Fibroblast of skin of right quadriceps (primary cell): Measurements from ENCODE around the gene NRCAM.
A peak's percentile ranks its signal among the peaks of the same experiment; 100 is the strongest.
"Not testable (repeated sequence)": the region's sequence is repeated elsewhere in the genome, so short reads cannot be mapped to it uniquely, and the experiment has no call there.

Source experiments
- DNase-seq: peaks from one replicate; pipeline ENCODE4 v3.0.0-alpha.2; 2013

Gene NRCAM

DNA sequence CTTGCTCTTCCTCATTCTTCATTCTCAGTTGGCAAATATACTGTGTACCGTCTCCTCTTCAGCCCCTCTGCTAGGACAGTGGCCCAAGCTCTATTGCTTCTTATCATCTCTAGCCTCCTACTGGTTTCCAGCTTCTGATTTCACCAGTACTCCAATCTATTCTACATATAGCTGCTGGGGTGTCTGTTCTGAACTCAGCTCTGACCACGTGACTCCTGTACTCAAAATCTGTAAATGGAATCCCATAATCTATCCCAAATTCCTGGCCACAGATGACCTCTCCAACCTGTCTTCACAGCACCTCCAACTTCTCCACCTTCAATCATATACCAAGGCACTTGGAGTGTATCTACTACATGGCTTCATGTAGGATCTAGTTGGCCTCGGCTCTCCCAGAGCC, 152.9 kb downstream of the NRCAM start:
- no peak for DNase-seq

DNA sequence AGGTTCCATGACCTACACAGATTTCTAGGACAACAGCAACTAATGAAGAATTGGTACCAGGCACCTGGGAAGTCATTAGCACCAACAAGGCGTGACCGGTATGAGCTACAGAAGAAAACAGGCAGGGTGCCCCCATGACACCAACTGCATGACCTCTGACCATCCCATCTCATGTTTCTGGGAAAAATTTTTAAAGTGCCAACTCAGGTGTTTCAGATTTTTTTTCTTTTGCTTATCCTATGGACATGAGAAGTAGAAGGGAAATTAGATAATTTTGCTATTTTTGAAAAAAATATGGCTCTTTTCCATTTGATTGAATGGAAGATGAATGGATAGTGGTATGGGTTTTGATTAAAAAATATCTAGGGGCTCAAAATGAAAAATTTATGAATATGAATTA, 154.8 kb downstream of the NRCAM start:
- DNase-seq: no peak

DNA sequence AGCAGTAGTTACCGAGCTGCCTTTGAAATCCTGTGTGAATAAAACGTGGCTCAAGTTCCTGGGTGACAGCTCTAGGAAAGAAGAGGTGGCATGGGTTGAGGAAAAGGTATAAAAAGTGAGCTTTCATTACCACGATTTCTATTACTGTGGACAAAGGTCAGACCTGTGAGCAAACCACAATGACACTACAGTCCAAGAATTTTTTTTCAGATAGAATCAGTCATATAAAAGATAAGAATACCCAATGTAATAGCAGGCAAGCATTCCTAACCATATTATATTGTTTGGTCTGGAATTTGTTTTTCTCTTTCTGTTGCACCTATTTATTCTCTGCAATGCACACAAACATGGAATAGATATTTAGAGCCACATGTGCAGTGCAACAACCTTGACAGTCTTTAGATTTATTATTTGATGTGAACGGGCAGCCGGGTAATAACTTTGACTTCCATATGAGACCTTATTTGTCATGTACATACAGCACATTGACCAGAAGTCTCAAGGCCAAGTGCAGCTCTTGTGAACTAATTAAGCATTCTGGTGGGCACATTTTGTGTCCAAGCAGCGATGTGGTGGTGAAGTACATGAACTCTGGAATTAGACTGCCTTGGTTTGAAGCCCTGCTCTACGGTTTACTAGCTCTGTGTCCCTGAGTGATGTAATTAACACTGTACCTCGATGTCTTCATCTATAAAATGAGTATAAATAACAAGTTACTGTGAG, 156.8 kb downstream of the NRCAM start:
- peak; percentile 8 for DNase-seq

DNA sequence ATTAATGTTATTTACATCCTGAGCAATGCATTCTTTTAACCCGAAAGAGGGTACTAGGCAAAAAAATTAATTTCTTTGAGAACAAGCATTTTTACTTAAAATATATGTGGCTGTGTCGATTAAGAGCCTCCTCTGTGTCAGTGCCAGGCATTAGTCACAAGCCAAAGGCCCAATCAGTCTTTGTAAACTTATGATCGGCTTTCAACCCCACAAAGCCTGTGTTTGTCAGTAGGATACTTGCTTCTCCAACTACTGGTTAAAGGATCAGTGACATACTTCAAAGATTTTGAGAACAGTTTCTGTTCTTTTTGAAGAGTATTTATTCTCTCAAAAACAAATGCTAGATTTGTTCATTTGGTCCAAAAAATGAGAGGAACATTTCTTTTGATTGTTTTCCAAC, 159.3 kb downstream of the NRCAM start:
- no peak for DNase-seq

DNA sequence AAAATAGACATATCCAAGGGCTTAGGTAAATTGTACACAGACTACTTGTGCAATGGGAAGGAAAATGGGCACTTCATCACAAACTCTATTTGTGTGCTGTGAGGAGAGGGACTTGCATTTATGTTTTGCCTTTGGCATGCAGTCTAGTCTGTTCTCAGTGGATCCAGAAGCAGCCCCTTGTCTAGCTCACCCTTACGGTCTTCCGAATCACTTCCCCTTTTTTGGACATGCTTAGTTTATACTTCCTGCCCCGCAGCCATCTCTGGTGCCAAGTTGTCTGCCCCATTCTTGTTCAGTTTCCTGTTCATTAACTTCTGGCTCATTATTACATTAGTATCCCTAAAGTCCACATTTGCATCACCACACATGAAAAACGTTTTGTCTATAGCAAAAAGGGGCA, 161.6 kb downstream of the NRCAM start:
- DNase-seq: peak; percentile 19

DNA sequence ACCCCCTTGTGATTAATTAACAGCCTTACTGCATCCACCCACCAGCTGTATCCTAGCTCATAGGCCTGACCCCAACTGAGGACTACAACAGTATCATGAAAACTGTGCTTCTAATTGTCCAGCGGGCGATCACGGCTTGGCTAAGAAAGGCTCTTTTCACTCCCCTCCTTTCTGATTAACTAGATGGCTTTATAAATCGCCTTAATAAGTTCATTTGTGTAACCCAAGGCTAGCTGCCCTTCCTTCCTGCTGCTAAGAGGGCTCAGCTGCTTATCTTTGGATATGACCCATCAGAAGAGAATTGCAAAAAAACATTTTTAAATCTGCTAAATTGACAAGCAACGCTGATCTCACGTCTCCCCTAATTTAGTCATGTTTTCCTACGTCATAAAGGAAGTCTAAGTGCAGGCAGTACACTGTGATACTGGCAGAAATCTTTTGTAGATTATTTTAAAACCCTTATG, 163.1 kb downstream of the NRCAM start:
- no peak for DNase-seq

DNA sequence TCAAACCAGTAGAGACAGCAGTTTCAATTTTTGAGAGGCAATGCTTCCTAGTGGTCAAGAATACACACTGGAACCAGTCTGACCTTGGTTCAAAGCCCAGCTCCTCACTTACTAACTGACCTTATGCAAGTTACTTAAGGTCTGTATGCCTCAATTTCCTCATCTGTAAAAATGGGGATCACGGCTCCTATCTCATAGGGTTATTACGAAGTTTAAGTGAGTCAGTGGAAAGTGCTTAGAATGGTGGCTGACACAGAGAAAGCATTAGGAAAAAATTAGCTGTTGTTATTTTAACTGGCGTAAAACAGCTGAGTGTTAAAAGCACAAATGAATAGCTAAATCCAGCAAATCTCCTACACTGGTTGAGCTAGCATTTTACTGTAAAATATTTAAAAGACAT, 163.7 kb downstream of the NRCAM start:
- DNase-seq: no peak

DNA sequence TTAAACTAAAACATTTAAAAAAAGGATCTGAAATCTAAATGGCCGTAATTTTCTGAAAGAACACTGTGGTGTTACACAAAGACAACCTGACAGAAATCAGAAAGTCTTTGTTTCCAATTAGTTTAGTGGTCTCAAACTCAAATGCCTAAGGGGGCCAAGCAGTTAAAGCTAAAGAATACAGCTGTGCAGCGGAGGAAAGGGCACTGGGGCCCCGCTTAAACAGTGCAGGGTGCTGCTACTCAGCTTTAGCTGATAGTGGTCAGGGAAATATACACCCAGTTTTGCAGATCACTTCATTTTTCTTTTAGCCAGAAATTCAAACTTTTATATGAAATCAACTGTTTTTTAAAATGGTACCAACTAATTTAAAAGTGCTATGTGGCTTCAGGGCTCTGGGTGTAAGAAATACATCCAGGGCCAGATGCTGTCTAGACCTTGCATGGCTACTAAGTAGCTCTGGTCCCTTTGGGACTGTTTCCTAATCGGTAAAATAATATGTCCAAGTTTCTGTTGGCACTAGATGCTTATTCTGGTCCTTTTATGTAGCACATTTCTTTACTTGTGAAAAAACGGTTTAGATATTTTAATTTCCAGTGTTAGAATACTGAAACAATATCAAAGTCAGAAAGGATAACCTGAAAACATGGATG, 164.3 kb downstream of the NRCAM start:
- DNase-seq: no peak

DNA sequence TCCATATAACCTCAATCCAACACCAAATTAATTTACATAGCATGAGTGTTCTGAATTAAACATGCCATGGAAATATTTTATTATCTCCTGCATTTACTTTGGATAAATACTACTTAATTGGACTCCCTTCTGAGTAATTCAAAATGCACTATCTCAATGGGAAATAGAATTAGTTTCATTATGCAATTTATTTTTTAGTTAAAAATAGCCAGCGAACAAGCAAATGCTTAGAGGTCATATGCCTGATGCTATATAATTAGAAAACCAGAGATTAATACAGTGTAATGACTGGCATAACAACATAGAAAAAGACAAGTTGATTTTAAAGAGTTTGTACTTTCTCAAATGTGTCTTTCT, 165.1 kb downstream of the NRCAM start:
- DNase-seq: no peak

DNA sequence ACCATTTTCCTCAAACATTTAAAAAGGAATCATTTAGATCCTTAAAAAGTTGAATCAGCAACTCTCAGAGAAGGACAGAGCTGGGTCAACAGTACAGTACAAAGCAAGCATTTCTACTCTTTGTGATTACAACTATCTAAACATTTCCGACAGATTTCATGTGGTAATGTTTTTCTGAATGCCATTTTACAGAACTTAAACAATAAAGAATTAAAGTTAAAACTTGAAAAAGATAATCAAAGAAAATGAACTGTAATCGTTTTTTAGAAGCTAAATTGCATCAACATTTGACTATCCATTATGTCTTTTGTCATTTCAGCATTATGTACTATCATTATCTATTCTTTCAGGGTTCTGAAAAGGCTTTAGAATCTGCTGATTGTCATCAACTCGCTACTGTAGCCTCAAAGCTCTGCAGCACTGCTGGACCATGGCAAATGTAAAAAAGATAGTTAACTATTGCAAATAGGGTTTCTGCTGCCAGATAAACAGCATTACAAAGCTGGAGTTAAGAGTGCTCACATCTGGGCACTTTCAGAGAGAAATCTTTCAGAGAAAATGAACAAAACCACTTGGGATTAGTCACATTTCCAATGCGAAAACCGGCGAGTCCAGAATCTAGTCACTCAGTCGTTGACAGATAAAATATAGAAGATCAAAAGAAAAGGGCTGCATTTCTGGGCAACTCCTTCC, 165.6 kb downstream of the NRCAM start:
- DNase-seq: no peak

DNA sequence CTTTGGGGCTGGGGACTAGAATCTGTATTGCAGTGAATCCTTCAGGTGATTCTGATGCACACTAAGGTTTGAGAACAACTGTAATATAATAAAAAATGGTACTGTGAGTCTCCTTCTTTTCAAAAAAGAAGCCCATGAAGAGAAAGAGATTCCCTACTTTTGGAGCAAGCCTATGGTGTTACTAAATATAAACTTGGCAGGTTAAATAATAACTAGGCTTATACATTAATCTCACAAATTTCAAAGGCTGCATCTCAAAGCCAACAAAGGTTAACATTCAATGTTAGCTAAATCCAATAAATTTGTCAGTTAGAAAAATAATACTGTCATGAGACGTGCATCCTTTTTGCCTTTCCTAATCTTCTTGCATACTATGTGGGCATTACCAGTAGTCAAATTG, 166.4 kb downstream of the NRCAM start:
- DNase-seq: no peak

DNA sequence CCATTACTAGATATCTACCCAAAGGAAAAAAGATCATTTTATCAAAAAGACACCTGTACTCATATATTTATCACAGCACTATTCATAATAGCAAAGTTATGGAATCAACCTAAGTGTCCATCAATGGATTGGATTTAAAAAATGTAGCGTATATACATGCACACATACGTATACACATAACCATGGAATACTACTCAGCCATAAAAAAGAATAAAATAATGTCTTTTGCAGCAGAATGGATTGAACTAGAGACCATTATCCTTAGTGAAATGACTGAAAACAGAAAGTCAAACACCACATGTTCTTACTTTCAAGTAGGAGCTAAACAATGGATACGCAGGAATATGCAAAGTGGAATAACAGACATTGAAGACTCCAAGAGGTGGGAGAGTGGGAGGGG, 168.4 kb downstream of the NRCAM start:
- DNase-seq: no peak

DNA sequence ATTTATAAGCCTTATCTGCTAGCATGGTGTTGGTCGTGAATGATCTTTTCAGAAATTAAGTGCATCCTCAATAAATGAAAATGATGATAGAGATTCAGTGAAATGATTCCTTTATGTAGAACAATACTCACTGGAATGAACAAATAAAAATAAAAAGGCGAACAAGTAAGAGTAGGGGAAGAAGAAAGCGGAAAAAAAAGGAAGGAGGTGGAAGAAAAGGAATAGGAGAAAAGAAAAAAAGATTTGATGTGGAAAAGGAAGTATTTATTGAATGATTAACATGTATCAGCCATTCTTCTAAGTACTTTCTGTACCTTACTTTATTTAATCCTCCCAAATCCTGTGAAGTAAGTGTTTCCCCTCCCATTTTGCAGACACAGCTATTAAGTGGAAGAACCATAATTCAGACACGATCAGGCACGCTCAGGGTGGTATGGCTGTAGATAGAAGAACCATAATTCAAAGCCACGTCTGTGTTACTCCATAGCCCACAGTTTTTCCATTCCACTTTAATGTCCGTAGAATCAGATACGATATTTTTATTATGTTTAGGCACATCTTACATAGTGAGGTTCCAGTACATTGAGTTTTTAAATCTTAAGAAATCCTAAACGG, 169.8 kb downstream of the NRCAM start:
- DNase-seq: no peak

DNA sequence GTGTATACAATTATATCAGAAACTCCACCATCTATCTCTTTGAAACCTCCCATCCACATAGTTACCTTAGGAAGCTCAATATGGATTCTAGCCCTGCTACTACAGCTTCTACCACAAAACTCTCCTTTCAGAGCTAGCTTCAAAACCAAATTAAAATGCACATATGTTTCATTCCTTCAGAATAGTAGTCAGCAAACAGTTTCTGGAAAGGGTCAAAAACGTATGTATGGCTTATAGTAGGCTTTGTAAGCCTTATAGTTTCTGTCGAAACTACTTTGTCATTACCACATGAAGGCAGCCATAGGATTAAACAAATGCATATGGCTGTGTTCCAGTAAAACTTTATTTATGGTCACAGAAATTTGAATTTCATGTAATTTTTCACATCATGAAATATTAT, 170.5 kb downstream of the NRCAM start:
- no peak for DNase-seq

DNA sequence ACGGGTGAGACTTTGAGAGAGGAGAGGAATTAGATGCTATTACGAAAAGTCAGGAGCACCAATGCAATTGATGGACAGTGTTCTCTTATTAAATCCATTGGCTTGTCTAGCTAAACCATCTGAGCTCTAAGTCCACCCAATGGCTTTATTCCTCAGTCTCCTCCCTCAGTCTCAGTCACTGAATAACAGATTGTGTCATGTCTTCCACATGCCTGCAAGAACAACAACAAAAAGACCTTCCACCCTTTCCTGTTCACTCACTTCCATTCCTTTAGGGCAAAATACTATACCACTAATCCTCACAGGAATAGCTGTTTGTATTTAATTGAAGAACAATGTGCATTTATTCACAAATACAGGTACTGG, 171.2 kb downstream of the NRCAM start:
- no peak for DNase-seq

DNA sequence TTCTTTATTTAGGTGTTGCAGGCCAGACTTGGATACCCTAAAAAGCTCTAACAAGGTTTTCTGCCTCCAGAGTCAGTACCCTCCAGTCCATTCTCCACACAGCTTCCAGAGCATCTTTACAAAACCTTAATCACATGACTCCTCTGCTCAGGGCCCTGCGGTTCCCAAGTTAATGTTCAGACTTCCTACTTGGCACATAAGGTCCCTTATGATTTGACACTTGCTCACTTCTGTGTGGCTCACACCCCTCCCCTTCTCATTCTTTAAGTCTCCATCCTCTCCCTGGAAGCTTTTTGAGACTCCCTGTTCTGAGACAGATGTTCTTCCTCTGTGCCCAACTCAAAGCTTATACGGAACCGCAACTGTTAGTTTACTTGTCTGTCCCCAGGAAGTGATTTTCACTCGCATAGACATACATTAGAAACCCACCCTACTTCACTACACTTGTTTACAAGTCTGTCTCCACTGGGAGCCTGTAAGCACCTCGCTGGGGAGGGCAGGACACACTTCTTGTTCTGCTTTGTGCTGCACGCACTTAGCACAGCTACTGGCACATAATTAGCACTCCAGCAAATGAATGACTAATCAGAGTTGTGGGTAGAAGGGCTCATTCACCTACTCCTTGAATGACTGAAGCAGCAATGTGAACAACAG, 171.8 kb downstream of the NRCAM start:
- no peak for DNase-seq

DNA sequence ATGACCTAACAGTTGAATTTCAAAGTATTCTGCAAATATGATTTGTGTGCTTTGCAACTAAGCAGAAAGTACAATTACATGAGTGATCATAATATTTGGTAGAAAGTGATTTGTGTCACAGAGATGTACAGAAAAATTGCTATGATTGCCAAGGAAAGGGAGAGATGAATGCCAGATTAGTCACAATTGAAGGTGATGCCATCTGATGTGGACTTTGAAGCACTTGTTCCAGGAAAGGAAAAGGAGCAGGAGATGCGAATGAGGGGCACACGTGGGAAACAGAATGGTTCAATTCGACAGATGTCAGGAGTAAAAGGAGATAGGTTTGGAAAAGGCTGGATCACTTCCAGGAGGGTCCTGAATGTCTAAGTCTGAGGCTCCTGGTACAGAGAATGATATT, 173.0 kb downstream of the NRCAM start:
- no peak for DNase-seq

DNA sequence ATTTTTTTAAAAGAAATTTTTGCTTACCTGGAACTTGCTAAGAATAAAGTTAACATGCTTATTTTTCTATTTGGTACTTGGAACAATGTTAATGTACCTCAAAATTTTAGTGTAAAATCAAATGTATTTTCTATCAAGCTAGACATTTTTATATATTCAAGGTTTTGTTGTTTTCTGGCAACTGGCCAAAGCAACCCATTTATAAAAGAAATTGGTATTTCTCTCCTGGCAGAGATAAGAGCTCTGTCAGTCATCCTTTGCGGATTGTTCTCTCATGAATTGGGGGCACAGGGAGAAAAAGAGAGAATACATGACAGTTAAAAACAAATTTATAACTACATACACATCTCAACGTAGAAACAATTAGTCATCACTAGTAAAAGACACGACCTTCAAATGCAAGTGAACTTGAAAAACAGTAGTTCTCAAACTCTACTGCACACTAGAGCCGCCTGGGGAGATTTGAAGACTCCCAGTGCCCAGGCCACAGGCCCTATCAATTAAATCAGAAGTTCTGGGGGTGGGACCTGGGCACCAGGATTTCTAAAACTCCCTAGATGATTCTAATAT, 173.7 kb downstream of the NRCAM start:
- DNase-seq: no peak

DNA sequence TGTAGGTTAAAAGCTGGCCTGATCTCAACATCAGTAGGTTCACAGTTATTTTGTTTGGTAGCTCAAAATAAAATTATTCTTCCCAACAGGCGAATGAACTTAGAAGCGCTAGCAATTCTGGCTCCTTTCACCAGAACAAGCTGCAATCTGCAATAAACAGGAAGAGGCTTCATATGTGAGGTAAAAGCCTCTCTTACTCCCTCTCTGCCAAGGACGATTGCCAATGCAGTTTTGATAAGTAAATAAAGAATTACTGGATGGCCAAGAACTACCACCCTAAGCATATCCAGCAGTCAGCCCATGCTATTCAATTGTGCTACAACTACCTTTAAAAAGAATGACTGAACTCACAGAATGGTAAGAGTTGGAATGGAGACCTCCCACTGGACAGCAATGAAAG, 176.1 kb downstream of the NRCAM start:
- DNase-seq: no peak

DNA sequence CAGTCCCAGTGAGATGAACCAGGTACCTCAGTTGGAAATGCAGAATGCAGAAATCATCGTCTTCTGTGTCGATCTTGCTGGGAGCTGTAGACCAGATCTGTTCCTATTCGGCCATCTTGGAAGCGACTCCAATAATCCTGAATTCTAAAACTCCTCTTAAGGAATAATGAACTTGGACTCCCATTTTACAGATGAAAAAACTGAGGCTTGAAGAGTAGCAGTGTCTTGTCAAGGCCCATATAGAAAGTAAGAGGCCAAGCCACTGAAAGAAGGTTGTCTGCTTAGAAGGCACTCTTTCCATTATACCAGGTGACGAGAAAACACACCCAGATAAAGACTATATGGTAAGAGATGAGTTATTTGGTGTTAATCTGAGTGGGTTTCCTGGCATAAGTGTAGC, 177.5 kb downstream of the NRCAM start:
- DNase-seq: no peak

DNA sequence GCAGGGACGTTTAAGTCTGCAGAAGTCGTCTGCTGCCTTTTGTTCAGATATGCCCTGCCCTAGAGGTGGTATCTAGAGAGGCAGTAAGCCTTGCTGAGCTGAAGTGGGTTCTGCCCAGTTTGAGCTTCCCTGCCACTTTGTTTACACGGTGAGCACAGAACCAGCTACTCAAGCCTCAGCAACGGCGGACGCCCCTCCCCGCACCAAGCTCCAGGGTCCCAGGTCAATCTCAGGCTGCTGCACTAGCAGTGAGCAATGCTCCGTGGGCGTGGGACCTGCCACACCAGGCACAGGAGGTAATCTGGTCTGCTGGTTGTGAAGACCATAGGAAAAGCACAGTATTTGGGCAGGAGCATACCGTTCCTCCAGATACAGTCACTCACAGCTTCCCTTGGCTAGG, 178.0 kb downstream of the NRCAM start:
- DNase-seq: no peak

DNA sequence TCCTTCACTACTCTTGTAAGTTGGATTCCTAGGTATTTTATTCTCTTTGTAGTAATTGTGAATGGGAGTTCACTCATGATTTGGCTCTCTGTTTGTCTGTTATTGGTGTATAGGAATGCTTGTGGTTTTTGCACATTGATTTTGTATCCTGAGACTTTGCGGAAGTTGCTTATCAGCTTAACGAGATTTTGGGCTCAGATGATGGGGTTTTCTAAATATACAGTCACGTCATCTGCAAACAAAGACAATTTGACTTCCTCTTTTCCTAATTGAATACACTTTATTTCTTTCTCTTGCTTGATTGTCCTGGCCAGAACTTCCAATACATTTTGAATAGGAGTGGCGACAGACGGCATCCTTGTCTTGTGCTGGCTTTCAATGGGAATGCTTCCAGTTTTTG, 181.8 kb downstream of the NRCAM start:
- not testable (repeated sequence) for DNase-seq

DNA sequence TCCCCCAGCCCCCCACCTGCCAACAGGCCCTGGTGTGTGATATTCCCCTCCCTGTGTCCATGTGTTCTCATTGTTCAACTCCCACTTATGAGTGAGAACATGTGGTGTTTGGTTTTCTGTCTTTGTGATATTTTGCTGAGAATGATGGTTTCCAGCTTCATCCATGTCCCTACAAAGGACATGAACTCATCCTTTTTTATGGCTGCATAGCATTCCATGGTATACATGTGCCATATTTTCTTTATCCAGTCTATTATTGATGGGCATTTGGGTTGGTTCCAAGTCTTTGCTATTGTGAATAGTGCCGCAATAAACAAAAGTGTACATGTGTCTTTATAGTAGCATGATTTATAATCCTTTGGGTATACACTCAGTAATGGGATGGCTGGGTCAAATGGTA, 183.3 kb downstream of the NRCAM start:
- not testable (repeated sequence) for DNase-seq
